NCI-H1048 (cell line): Measurements from ENCODE around the gene C1orf53.

Experiments used
- DNase-seq: peaks from one replicate; lab custom pipeline; 2025; lab: John Stamatoyannopoulos, UW

Gene C1orf53

DNA sequence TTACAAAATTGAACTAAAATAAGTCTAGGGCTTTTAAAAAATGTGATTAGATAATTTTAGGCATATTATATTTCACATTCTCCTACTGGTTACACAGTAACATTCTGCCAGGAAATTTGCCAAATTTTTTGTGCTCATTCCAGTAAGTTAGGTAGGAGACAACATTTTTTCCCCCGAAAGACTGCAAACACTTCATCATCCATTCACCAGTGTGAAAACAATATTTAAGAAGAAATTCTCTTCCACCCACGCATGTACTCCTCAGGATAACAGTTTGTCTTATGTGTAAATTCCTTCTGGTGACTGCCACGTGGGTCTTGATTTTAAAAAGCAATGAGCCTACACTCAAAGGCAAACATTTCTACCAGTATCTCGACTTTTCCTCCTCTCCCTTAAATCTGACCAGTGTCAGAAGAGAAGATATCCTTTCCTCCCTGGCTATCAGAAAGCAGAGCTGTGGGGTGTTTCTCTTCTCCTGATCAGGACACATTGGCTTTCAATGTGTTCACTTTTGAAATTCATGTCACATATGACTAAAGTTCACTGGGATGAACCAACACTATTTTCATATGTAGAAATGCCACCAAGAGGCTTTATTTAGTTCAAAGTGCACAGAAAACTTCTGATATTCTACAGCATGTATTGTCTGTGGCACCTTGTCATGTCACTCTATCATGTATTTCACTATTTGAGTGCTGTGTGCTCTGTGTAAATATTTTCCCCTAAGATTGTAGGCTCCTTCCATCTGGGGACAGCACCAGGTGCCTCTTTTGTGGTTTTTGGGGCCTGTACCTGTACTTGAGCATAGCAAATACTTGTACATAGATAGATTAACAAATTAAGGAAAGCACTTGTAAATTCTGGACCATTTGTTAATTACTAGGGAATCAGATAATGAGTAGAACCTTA lies 53.3 kb downstream of the C1orf53 start:
- no peak for DNase-seq
